GM12878 (cell line): ENCODE measurements around the gene IREB2. TPM values are rescaled to one million over a fixed set of nuclear protein-coding genes. Genes with fewer than 3 reads are reported as not detected.

Experiments used
- ATAC-seq: fragments of 200-7000 bp; cut with Tn5 transposase; 3 replicates; pipeline ENCODE4 v1.9.1; 2020; ENCODE audit warnings: mild to moderate bottlenecking, moderate library complexity
- BruUV-seq: library from RNA; stranded (reverse); fragments of 400-500 nt; replicated peaks from 2 replicates; lab custom pipeline; 2021; lab: Mats Ljungman, UMichigan
- CTCF ChIA-PET: fragments of 300-600 bp; sonication (Branson Sonifier 250); formaldehyde crosslinking; extraction: SDS; loops from one replicate; lab custom pipeline; 2021; ENCODE audit warnings: inconsistent platforms; lab: Yijun Ruan, JAX
- POLR2A ChIA-PET: fragments of 350-600 bp; formaldehyde crosslinking; extraction: SDS; loops from one replicate; lab custom pipeline; 2021; ENCODE audit warnings: inconsistent platforms; lab: Charles Lee
- RAD21 ChIA-PET: fragments of 300-600 bp; sonication (Branson Sonifier 250); formaldehyde crosslinking; loops from one replicate; lab custom pipeline; 2023; ENCODE audit warnings: antibody characterized with exemption; ENCODE audit not compliant: unreplicated experiment; lab: Charles Lee
- SMC1A ChIA-PET: fragments of 300-600 bp; sonication (Branson Sonifier 250); formaldehyde crosslinking; loops from one replicate; lab custom pipeline; 2023; ENCODE audit not compliant: unreplicated experiment, uncharacterized antibody; lab: Charles Lee
- DNase-seq: peaks from one replicate; pipeline ENCODE4 v3.0.0-alpha.2; 2011; ENCODE audit warnings: low read depth, low spot score
- FAIRE-seq: peaks from 3 replicates; lab custom pipeline; 2011; peaks lifted over from hg19 to GRCh38; lab: Jason Lieb, UNC
- H2AFZ ChIP-seq: 2 replicates; pipeline ENCODE4 v1.6.0; 2011; ENCODE audit warnings: low read depth, low read length, control low read depth; ENCODE audit not compliant: control insufficient read depth
- H3K27ac ChIP-seq: 2 replicates; pipeline ENCODE4 v1.5.1; 2011; ENCODE audit warnings: control low read depth; ENCODE audit not compliant: control insufficient read depth, insufficient read depth
- H3K27me3 ChIP-seq, 2 experiments: replicated peaks in 1 of 2; 2 replicates each; pipeline versions ENCODE4 v1.6.0 to v1.6.1; 2011; ENCODE audit warnings: low read length in 1 of 2; ENCODE audit not compliant: control insufficient read depth in 2 of 2, insufficient read depth in 2 of 2
- H3K36me3 ChIP-seq, 2 experiments: 2 replicates each; pipeline ENCODE4 v1.5.1; 2011; ENCODE audit warnings: low read length in 1 of 2; ENCODE audit not compliant: control insufficient read depth in 2 of 2, insufficient read depth in 2 of 2
- H3K4me1 ChIP-seq: 2 replicates; pipeline ENCODE4 v1.6.1; 2011; ENCODE audit warnings: mild to moderate bottlenecking, low read length, moderate library complexity, mixed read lengths; ENCODE audit not compliant: control insufficient read depth, insufficient read depth
- H3K4me2 ChIP-seq: 2 replicates; pipeline ENCODE4 v1.6.0; 2011; ENCODE audit warnings: control low read depth; ENCODE audit not compliant: control insufficient read depth, insufficient read depth
- H3K4me3 ChIP-seq: fragments of 200-600 bp; sonication (generic); 2 replicates; pipeline ENCODE4 v1.5.1; 2016
- H3K79me2 ChIP-seq: 2 replicates; pipeline ENCODE4 v1.6.0; 2011; ENCODE audit warnings: low read length; ENCODE audit not compliant: control insufficient read depth, insufficient read depth
- H3K9ac ChIP-seq: 2 replicates; pipeline ENCODE4 v1.8.0; 2011; ENCODE audit warnings: low read length, control low read depth, mixed read lengths; ENCODE audit not compliant: control insufficient read depth, insufficient read depth
- H3K9me3 ChIP-seq: replicated peaks from 3 replicates; pipeline ENCODE4 v1.5.1; 2011; ENCODE audit warnings: mild to moderate bottlenecking, low read length; ENCODE audit not compliant: control insufficient read depth, insufficient read depth
- H4K20me1 ChIP-seq: 2 replicates; pipeline ENCODE4 v1.6.0; 2011; ENCODE audit not compliant: control insufficient read depth, insufficient read depth
- CHD2 ChIP-seq: IDR thresholded peaks from 2 replicates; pipeline ENCODE4 v1.6.1; 2011; ENCODE audit warnings: low read depth, low read length, improper control_type of control experiment, borderline replicate concordance
- EGR1 ChIP-seq, 2 experiments: IDR thresholded peaks; 1 replicate in 1 of 2; 2 replicates in 1 of 2; pipeline ENCODE4 v1.6.1; 2011 to 2012; ENCODE audit warnings: low read depth in 2 of 2, low read length in 2 of 2, borderline replicate concordance in 1 of 2, mild to moderate bottlenecking in 1 of 2, moderate library complexity in 1 of 2
- ETV6 ChIP-seq, 2 experiments: fragments of 450-650 bp in 1 of 2; IDR thresholded peaks in 1 of 2; conservative IDR thresholded peaks in 1 of 2; 2 replicates each; pipeline ENCODE4 v1.6.1; 2014; ENCODE audit warnings: antibody characterized with exemption in 1 of 2, borderline replicate concordance in 1 of 2, low read depth in 1 of 2, mild to moderate bottlenecking in 1 of 2, moderate library complexity in 1 of 2
- FOS ChIP-seq: IDR thresholded peaks from 3 replicates; pipeline ENCODE4 v1.6.1; 2011; ENCODE audit warnings: borderline replicate concordance; ENCODE audit not compliant: insufficient read length; ENCODE audit errors: extremely low read depth
- HCFC1 ChIP-seq: fragments of 150-350 bp; IDR thresholded peaks from 2 replicates; pipeline ENCODE4 v1.6.1; 2014; ENCODE audit warnings: low read length
- TAF1 ChIP-seq: IDR thresholded peaks from 2 replicates; pipeline ENCODE4 v1.6.1; 2011; ENCODE audit warnings: mild to moderate bottlenecking, low read depth, low read length, borderline replicate concordance
- WGBS: methylation state at CpG from one replicate; pipeline ENCODE4 v1.1.6; 2016; ENCODE audit warnings: low lambda C conversion rate; ENCODE audit not compliant: insufficient replicate concordance, insufficient coverage; ENCODE audit errors: missing lambda C conversion rate; 5-methylcytosine and 5-hydroxymethylcytosine counted together
- in situ Hi-C: fragments of 300-500 bp; cut with MboI; formaldehyde crosslinking; loops from 9 replicates; pipeline ENCODE4 v1.14.3; 2018; ENCODE audit warnings: mixed read lengths
- intact Hi-C: fragments of 100-400 bp; cut with micrococcal nuclease; formaldehyde crosslinking; loops from one replicate; pipeline ENCODE4 v1.14.2; 2022; ENCODE audit not compliant: unreplicated experiment
- polyA plus RNA-seq, 11 experiments: library from polyadenylated mRNA; depleted of rRNA in 4 of 11; unstranded in 6 of 11; stranded (reverse) in 5 of 11; fragments of >200 nt; fragmentation: Nextera tagmentation in 4 of 11; fragmentation: Illumina TruSeq in 1 of 11; extraction: Ambion mirVana in 4 of 11; extraction: Trizol in 1 of 11; gene quantifications; 1 replicate in 1 of 11; 2 replicates in 10 of 11; pipeline versions ENCODE4 v1.2.1 to v1.2.3, GENCODE V29; 2011 to 2016; ENCODE audit warnings: inconsistent platforms in 2 of 11, missing spikeins in 2 of 11, low read depth in 1 of 11
- total RNA-seq, 4 experiments: library from RNA; depleted of rRNA in 3 of 4; stranded (reverse); fragments of >200 nt in 3 of 4; fragmentation: Illumina TruSeq in 1 of 4; extraction: Trizol in 1 of 4; gene quantifications; 2 replicates each; pipeline versions ENCODE4 v1.2.1 to v1.2.3, GENCODE V29; 2013 to 2021
- TF ChIP-seq, protein P1 (sequence below): fragments of 450-650 bp; IDR thresholded peaks from 2 replicates; pipeline ENCODE4 v1.6.1; 2016; ENCODE audit warnings: mild to moderate bottlenecking
- TF ChIP-seq, protein P2 (sequence below): fragments of 450-650 bp; IDR thresholded peaks from 2 replicates; pipeline ENCODE4 v1.6.1; 2017; ENCODE audit warnings: borderline replicate concordance
- TF ChIP-seq, protein P3 (sequence below): fragments of 450-650 bp; IDR thresholded peaks from 2 replicates; pipeline ENCODE4 v1.6.1; 2017; ENCODE audit warnings: antibody characterized with exemption, mild to moderate bottlenecking, moderate library complexity
- TF ChIP-seq, protein P4 (sequence below): fragments of 150-350 bp; IDR thresholded peaks from 2 replicates; pipeline ENCODE4 v1.6.1; 2016; ENCODE audit warnings: low read depth, low read length

The IREB2 gene
- total and polyA plus RNA-seq, 10 of the 15 experiments (the other 5 are each of a cell fraction or from before 2014, with no cell fraction given): 13.0 to 52.4 (median 24.4) TPM

DNA sequence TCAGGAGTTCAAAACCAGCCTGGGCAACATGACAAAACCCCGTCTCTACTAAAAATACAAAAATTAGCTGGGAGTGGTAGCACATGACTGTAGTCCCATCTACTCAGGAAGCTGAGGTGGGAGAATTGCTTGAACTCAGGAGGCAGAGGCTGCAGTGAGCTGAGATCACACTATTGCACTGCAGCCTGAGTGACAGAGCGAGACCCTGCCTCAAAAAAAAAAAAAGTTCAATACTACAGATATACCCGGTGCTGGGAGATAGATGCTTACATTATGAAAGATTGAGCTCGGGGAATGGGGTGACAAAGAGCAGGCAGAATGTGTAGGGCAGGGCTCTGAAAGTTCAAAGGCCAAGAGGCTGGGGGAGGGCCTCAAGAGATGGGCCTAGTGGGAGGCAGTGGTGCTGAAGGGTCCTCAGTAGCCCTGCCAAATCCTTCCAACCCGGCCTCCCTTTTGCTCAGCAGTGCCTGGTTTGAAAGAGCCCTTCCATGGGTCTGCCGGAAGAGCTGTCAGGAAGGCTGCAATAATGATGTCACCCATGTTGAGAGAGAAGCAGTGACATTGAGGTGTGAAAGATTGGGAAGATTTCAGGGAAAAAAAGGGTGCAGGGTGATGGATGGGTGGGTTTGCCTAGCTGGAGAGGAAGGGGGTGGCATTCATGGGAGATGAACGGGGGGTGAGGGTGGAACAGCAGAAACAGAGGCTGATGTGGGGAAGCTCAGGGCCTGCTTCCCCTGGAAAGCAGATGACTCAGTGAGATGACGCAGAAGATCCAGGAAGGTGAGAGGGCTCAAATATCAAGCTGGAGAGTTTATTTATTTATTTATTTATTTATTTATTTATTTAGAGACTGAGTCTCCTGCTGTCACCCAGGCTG lies 20.0 kb upstream of the IREB2 start:
- H3K4me2 ChIP-seq: no peak overlapping the region
- no peaks in the 10 kb centered on the region for H3K79me2 ChIP-seq
- H3K9ac ChIP-seq: no peak overlapping the region
- no peaks in the 10 kb centered on the region for H3K4me1 ChIP-seq
- no peaks in the 10 kb centered on the region for H3K9me3 ChIP-seq
- no peak overlapping the region for H3K4me3 ChIP-seq
- FAIRE-seq (no peak), ATAC-seq (no peak)
- in situ Hi-C loops: loop anchor here (10.0 kb wide), 1 partner anchor 103 kb away; no protein-coding TSS in a partner anchor
- TF ChIP-seq CHD2: no peak
- TF ChIP-seq FOS: no peak
- TF ChIP-seq, protein P1, sequence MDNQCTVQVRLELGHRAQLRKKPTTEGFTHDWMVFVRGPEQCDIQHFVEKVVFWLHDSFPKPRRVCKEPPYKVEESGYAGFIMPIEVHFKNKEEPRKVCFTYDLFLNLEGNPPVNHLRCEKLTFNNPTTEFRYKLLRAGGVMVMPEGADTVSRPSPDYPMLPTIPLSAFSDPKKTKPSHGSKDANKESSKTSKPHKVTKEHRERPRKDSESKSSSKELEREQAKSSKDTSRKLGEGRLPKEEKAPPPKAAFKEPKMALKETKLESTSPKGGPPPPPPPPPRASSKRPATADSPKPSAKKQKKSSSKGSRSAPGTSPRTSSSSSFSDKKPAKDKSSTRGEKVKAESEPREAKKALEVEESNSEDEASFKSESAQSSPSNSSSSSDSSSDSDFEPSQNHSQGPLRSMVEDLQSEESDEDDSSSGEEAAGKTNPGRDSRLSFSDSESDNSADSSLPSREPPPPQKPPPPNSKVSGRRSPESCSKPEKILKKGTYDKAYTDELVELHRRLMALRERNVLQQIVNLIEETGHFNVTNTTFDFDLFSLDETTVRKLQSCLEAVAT: no peak
- no peak for TF ChIP-seq TAF1
- TF ChIP-seq, protein P2, sequence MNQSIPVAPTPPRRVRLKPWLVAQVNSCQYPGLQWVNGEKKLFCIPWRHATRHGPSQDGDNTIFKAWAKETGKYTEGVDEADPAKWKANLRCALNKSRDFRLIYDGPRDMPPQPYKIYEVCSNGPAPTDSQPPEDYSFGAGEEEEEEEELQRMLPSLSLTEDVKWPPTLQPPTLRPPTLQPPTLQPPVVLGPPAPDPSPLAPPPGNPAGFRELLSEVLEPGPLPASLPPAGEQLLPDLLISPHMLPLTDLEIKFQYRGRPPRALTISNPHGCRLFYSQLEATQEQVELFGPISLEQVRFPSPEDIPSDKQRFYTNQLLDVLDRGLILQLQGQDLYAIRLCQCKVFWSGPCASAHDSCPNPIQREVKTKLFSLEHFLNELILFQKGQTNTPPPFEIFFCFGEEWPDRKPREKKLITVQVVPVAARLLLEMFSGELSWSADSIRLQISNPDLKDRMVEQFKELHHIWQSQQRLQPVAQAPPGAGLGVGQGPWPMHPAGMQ: no peak
- no peak for TF ChIP-seq HCFC1
- TF ChIP-seq, protein P3, sequence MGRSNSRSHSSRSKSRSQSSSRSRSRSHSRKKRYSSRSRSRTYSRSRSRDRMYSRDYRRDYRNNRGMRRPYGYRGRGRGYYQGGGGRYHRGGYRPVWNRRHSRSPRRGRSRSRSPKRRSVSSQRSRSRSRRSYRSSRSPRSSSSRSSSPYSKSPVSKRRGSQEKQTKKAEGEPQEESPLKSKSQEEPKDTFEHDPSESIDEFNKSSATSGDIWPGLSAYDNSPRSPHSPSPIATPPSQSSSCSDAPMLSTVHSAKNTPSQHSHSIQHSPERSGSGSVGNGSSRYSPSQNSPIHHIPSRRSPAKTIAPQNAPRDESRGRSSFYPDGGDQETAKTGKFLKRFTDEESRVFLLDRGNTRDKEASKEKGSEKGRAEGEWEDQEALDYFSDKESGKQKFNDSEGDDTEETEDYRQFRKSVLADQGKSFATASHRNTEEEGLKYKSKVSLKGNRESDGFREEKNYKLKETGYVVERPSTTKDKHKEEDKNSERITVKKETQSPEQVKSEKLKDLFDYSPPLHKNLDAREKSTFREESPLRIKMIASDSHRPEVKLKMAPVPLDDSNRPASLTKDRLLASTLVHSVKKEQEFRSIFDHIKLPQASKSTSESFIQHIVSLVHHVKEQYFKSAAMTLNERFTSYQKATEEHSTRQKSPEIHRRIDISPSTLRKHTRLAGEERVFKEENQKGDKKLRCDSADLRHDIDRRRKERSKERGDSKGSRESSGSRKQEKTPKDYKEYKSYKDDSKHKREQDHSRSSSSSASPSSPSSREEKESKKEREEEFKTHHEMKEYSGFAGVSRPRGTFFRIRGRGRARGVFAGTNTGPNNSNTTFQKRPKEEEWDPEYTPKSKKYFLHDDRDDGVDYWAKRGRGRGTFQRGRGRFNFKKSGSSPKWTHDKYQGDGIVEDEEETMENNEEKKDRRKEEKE: no peak
- no peak for TF ChIP-seq ETV6 (conservative IDR thresholded peaks at IDR 0.05 in 1 of 2, IDR thresholded peaks at IDR 0.05 in 1 of 2; ENCODE audit: borderline replicate concordance in 1 of 2, low read depth in 1 of 2)
- no peak for TF ChIP-seq EGR1 (IDR thresholded peaks at IDR 0.05; ENCODE audit: borderline replicate concordance in 1 of 2, low read depth in 2 of 2, low read length in 2 of 2)
- TF ChIP-seq, protein P4, sequence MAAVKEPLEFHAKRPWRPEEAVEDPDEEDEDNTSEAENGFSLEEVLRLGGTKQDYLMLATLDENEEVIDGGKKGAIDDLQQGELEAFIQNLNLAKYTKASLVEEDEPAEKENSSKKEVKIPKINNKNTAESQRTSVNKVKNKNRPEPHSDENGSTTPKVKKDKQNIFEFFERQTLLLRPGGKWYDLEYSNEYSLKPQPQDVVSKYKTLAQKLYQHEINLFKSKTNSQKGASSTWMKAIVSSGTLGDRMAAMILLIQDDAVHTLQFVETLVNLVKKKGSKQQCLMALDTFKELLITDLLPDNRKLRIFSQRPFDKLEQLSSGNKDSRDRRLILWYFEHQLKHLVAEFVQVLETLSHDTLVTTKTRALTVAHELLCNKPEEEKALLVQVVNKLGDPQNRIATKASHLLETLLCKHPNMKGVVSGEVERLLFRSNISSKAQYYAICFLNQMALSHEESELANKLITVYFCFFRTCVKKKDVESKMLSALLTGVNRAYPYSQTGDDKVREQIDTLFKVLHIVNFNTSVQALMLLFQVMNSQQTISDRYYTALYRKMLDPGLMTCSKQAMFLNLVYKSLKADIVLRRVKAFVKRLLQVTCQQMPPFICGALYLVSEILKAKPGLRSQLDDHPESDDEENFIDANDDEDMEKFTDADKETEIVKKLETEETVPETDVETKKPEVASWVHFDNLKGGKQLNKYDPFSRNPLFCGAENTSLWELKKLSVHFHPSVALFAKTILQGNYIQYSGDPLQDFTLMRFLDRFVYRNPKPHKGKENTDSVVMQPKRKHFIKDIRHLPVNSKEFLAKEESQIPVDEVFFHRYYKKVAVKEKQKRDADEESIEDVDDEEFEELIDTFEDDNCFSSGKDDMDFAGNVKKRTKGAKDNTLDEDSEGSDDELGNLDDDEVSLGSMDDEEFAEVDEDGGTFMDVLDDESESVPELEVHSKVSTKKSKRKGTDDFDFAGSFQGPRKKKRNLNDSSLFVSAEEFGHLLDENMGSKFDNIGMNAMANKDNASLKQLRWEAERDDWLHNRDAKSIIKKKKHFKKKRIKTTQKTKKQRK: no peak
- TF ChIP-seq, all 136 proteins: peak for 0
- ChIA-PET SMC1A (interaction anchor here (1.1 to 1.2 kb wide), 3 partner anchors 9 to 53 kb away, joined by 3 read pairs; no protein-coding TSS in a partner anchor), POLR2A (no interaction called here), RAD21 (interaction anchor here (0.7 kb wide), 1 partner anchor 559 kb away, joined by 3 read pairs; no protein-coding TSS in a partner anchor), CTCF (interaction anchor here (0.7 to 10.6 kb wide), 5 partner anchors 10 to 222 kb away, joined by 3 to 175 read pairs (median 3); no protein-coding TSS in a partner anchor)
- no peaks in the 10 kb centered on the region for H3K36me3 ChIP-seq
- no peak overlapping the region for H2AFZ ChIP-seq
- no peak for DNase-seq
- intact Hi-C loops: no loop called here
- H3K27ac ChIP-seq: no peak overlapping the region
- BruUV-seq: no TSS peak
- no peaks in the 10 kb centered on the region for H4K20me1 ChIP-seq
- H3K27me3 ChIP-seq: no peaks in the 10 kb centered on the region; a peak in 1 of 4 replicates
- 45% methylated on average over 8 of the region's 8 CpGs for WGBS
